Stimulated activated CD4-positive, alpha-beta T cell treated with anti-CD3 and anti-CD28 coated beads, Interleukin-4, amount 100 ng/mL, for 1 hour (primary cell): ENCODE results near the gene ABCD1.

Experiments
- DNase-seq: peaks from one replicate; pipeline ENCODE4 v3.0.0-alpha.2; 2020

ABCD1 gene

GRCh38 chrX:153763989-153764755 lies 39.5 kb downstream of the ABCD1 start, which contains the start of gene PLXNB3:
Gene PLXNB3 (plus strand): TSS chrX:153764249. CDS start chrX:153765536, 1,287 bp downstream.
- DNase-seq, result peak; percentile 73

GRCh38 chrX:153764786-153765137 lies 40.1 kb downstream of the ABCD1 start:
- DNase-seq, result no peak

- DNase-seq, result no peak
Observed at GRCh38 chrX:153765138-153766079, 40.8 kb downstream of the ABCD1 start.

- DNase-seq, result peak; percentile 37
Observed at GRCh38 chrX:153766098-153766817, 41.6 kb downstream of the ABCD1 start.

GRCh38 chrX:153766871-153767673 lies 42.4 kb downstream of the ABCD1 start:
- DNase-seq, result no peak

- DNase-seq, result no peak
Observed at GRCh38 chrX:153767674-153768055, 43.0 kb downstream of the ABCD1 start.

GRCh38 chrX:153768311-153769157 lies 43.9 kb downstream of the ABCD1 start:
- no peak for DNase-seq

- DNase-seq, result no peak
Observed at GRCh38 chrX:153769158-153769864, 44.7 kb downstream of the ABCD1 start.

- no peak for DNase-seq
Observed at GRCh38 chrX:153769865-153770600, 45.4 kb downstream of the ABCD1 start.

GRCh38 chrX:153770601-153771414 lies 46.2 kb downstream of the ABCD1 start:
- DNase-seq, result no peak

GRCh38 chrX:153771415-153772315 lies 47.0 kb downstream of the ABCD1 start:
- DNase-seq, result no peak

- no peak for DNase-seq
Observed at GRCh38 chrX:153772316-153773217, 47.9 kb downstream of the ABCD1 start.

GRCh38 chrX:153773218-153773611 lies 48.6 kb downstream of the ABCD1 start:
- DNase-seq, result no peak

- no peak for DNase-seq
Observed at GRCh38 chrX:153773741-153774575, 49.3 kb downstream of the ABCD1 start.

- no peak for DNase-seq
Observed at GRCh38 chrX:153774576-153775292, 50.1 kb downstream of the ABCD1 start.
